ENCODE data around the gene TMEM201. TPM values are rescaled to one million over a fixed set of nuclear protein-coding genes. Genes with fewer than 3 reads are reported as not detected.

The TMEM201 gene
- polyA plus RNA-seq, 1 donor = 19.5 TPM

DNA sequence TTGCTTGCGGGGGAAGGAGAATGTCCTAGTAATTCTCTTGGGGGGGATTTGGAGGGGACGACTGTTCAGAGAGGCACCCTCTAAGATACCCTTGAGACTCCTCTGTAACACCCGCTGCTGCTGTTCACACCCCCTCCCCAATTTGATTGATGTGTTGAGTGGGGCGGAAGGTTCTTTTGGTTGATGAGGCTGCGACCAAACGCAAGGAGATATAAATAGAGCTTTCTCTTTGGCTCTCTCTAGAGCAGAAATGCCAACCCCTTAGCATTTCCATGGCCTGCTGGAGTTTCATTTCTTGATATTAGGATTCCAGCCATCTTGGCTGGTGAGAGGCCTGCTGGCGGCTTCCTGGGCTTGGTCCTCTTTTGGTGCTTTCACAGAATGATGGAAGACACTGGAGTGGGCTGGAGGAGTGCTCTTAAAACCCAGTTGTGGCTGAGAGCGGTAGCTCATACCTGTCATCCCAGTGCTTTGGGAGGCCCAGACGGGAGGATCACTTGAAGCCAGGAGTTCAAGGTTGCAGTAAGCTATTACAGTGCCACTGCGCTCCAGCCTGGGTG lies 64.9 kb downstream of the TMEM201 start:
- no peak for DNase-seq (ENCODE audit: low read depth)

GRCh38 chr1:9654051-9654833 lies 65.5 kb downstream of the TMEM201 start:
- DNase-seq (ENCODE audit: low read depth) = no peak

DNA sequence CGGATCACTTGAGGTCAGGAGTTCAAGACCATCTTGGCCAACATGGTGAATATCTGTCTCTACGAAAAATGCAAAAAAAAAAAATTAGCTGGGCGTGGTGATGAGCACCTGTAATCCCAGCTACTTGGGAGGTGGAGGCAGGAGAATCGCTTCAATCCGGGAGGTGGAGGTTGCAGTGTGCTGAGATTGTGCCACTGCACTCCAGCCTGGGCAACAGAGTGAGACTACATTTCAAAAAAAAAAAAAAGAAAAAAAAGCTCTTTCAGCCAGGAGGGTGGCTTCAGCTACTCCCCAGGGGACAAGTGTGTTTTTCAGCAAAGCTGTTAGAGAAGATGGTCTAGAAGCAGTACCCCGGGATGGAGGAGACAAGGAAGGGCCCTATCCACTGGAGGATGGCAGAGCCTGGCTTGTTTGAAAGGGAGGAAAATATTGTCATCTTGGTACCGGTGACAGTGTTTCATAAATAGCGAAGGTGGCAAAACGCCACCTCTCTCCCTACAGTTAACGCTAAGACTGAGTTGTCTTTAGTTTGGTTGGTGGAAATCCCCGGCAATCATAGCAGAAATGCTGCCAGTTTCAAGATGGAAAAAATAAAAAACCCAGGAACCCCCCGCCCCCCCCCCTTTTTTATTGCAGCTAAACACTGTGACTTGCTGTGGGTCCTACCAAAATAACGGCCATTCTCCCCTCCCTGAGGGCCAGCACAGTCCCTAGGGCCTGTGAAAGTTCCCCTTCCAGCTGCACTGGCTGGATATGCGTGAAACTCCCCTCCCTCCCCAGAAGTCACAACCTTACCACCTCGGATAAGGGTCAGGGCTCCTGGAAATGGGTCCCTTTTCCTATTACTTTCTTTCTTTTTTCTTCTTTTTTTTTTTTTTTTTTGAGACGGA lies 66.4 kb downstream of the TMEM201 start:
- DNase-seq (ENCODE audit: low read depth) = no peak

DNA sequence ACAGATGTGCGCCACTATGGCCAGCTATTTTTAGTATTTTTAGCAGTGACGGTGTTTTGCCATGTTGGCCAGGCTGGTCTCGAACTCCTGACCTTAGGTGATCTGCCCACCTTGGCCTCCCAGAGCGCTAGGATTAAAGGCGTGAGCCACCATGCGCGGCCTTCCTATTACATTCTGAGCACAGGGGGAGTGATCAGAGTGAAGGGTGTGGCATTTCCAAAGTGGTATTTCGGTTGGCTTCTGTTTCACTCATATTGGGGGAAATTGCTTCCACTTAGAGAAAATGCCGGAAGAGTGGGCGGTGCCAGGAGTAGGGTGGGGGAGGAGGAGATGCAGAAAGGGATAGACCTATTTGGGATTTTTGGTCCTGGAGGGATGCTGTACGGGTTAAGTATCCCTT lies 67.1 kb downstream of the TMEM201 start:
- DNase-seq (ENCODE audit: low read depth) = no peak

GRCh38 chr1:9657521-9658032 lies 68.9 kb downstream of the TMEM201 start:
- no peak for DNase-seq (ENCODE audit: low read depth)

DNA sequence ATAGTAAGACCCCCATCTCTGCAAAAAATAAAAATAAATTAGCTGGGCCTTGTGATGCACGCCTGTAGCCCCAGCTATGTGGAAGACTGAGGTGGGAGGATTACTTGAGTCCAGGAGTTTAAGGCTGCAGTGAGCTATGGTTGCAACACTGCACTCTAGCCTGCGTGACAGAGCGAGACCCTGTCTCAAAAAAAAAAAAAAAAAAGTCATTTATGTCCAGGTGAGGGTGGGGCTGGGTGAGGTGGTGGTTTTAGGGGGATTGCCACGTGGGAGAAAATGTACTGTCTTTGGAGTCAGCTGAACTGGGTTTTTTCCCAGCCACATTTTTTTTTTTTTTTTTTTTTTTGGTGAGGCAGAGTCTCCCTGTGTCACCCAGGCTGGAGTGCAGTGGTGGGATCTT lies 69.5 kb downstream of the TMEM201 start:
- no peak for DNase-seq (ENCODE audit: low read depth)

DNA sequence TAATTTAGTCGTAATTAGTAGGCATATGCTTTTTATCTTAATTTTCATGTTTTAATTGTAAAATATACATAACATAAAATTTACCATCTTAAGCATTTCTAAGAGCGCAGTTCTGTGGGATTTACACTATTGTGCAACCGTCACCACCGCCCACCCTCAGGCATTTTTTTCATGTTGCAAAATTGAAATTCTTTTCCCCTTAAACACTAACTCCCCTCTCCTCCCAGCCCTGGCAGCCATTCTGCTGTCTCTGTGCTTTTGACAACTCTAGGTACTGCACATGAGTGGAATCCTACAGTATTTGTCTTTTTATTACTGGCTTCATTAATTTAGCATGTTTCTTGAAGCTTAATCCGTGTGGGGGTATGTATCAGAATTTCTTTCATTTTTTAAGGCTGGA lies 70.6 kb downstream of the TMEM201 start:
- DNase-seq (ENCODE audit: low read depth) = no peak

DNA sequence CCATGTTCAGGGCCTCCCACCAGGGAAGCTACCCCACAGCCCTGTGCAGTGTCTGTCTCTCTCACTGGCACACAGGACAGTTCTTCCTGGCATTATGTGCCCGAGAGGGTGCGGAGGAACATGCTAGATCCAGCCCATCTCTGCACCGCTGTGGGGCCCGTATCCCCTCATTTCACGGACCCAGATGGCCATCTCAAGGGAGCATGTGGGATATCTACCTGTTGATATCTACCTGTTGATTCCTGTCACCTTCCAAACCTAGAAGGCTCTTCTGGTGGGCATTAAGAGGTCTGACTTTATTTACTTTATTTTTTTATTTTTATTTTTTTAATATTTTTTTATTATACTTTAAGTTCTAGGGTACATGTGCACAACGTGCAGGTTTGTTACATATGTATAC lies 74.5 kb downstream of the TMEM201 start:
- DNase-seq (ENCODE audit: low read depth) = no peak

Other genes starting within 250 kb of the TMEM201 start
- 1.3 TPM for gene SLC25A33, start 49.4 kb upstream of the TMEM201 start, polyA plus RNA-seq (ENCODE audit: insufficient read length)
- gene PIK3CD, start 62.8 kb downstream of the TMEM201 start, polyA plus RNA-seq (ENCODE audit: insufficient read length) = 1.9 TPM
- gene CLSTN1, start 235.1 kb downstream of the TMEM201 start, polyA plus RNA-seq (ENCODE audit: insufficient read length) = 62.4 TPM